ENCODE results near the gene SFXN3.
"Not testable (repeated sequence)": the region's sequence is repeated elsewhere in the genome, so short reads cannot be mapped to it uniquely, and the experiment has no call there.

- not testable (repeated sequence) for TF ChIP-seq POLR2A, POLR2AphosphoS5 (IDR thresholded peaks at IDR 0.05; ENCODE audit: low read depth, low read length)
Measured at GRCh38 chr10:101034404-101034803, 3.4 kb downstream of the SFXN3 start.
